Activated CD4-positive, CD25-positive, alpha-beta regulatory T cell treated with anti-CD3 and anti-CD28 coated beads, Interleukin-2, amount 50 U/mL, for 24 hours (primary cell): ENCODE data around the gene TBC1D24.
"Not testable (repeated sequence)": the region's sequence is repeated elsewhere in the genome, so short reads cannot be mapped to it uniquely, and the experiment has no call there.

Source experiments
- ATAC-seq, 2 donors: fragments of 150-1000 bp; cut with Tn5 transposase; one replicate each; pipeline ENCODE4 v1.10.0; 2021; ENCODE audit warnings: mild to moderate bottlenecking in 1 of 2, moderate library complexity in 1 of 2

The TBC1D24 gene

GRCh38 chr16:2474877-2475412 lies at the start of gene TBC1D24:
TBC1D24 (plus strand) TSS chr16:2475127; CDS start chr16:2496149, 21,022 bp downstream.
- peak; percentile 65 to 69 for ATAC-seq

- ATAC-seq = no peak
Measured at GRCh38 chr16:2425825-2426430, 49.0 kb upstream of the TBC1D24 start.

- no peak for ATAC-seq
Measured at GRCh38 chr16:2426941-2427361, 48.0 kb upstream of the TBC1D24 start.

- ATAC-seq = no peak
Measured at GRCh38 chr16:2427526-2427925, 47.4 kb upstream of the TBC1D24 start.

- ATAC-seq = no peak
Measured at GRCh38 chr16:2428051-2428783, 46.7 kb upstream of the TBC1D24 start.

GRCh38 chr16:2428784-2429033 lies 46.2 kb upstream of the TBC1D24 start:
- peak; percentile 24 to 26 for ATAC-seq

GRCh38 chr16:2429034-2429770 lies 45.7 kb upstream of the TBC1D24 start, which contains the start of gene CCNF:
CCNF (plus strand) TSS chr16:2429447; CDS start chr16:2429482, 35 bp downstream.
- ATAC-seq = peak; percentile 96 to 97

GRCh38 chr16:2429771-2430663 lies 44.9 kb upstream of the TBC1D24 start:
- ATAC-seq = no peak

- no peak for ATAC-seq
Measured at GRCh38 chr16:2432286-2432685, 42.6 kb upstream of the TBC1D24 start.

- no peak for ATAC-seq
Measured at GRCh38 chr16:2432801-2433505, 42.0 kb upstream of the TBC1D24 start.

- ATAC-seq = not testable (repeated sequence)
Measured at GRCh38 chr16:2435236-2435635, 39.7 kb upstream of the TBC1D24 start.

GRCh38 chr16:2436110-2436509 lies 38.8 kb upstream of the TBC1D24 start:
- ATAC-seq = no peak

- no peak for ATAC-seq
Measured at GRCh38 chr16:2437032-2437790, 37.7 kb upstream of the TBC1D24 start.

GRCh38 chr16:2438121-2438520 lies 36.8 kb upstream of the TBC1D24 start:
- ATAC-seq = no peak

- ATAC-seq = no peak
Measured at GRCh38 chr16:2439598-2439997, 35.3 kb upstream of the TBC1D24 start.

GRCh38 chr16:2441143-2441804 lies 33.7 kb upstream of the TBC1D24 start:
- ATAC-seq = not testable (repeated sequence)

- no peak for ATAC-seq
Measured at GRCh38 chr16:2443555-2443954, 31.4 kb upstream of the TBC1D24 start.

GRCh38 chr16:2447920-2448583 lies 26.9 kb upstream of the TBC1D24 start:
- no peak for ATAC-seq

GRCh38 chr16:2449118-2449517 lies 25.8 kb upstream of the TBC1D24 start:
- ATAC-seq = no peak

- no peak for ATAC-seq
Measured at GRCh38 chr16:2450535-2450934, 24.4 kb upstream of the TBC1D24 start.
